OCI-LY1 (cell line): ENCODE results near the gene CEACAM16.

Experiments used
- H2AFZ ChIP-seq: fragments of 200-600 bp; sonication (generic), shearing (Covaris generic); 2 replicates; pipeline ENCODE4 v1.6.0; 2014; ENCODE audit warnings: antibody characterized with exemption, mild to moderate bottlenecking, low read length
- H3F3A ChIP-seq: fragments of 200-600 bp; sonication (generic), shearing (Covaris generic); 2 replicates; pipeline ENCODE4 v1.6.0; 2014; ENCODE audit warnings: mild to moderate bottlenecking, antibody characterized with exemption, low read length, moderate library complexity; ENCODE audit not compliant: insufficient read depth
- H3K27ac ChIP-seq: fragments of 200-600 bp; sonication (generic); 2 replicates; pipeline ENCODE4 v1.5.1; 2014; ENCODE audit warnings: low read length, mixed run types, mild to moderate bottlenecking, low read depth; ENCODE audit not compliant: poor library complexity, severe bottlenecking
- H3K27me3 ChIP-seq: fragments of 200-600 bp; sonication (generic); 2 replicates; pipeline ENCODE4 v1.6.0; 2014; ENCODE audit warnings: antibody characterized with exemption, mild to moderate bottlenecking, low read length, moderate library complexity; ENCODE audit not compliant: insufficient read depth
- H3K36me3 ChIP-seq: fragments of 200-600 bp; sonication (generic); 2 replicates; pipeline ENCODE4 v1.6.1; 2014; ENCODE audit warnings: mild to moderate bottlenecking, antibody characterized with exemption, low read length, moderate library complexity, mixed read lengths; ENCODE audit not compliant: insufficient read depth
- H3K4me1 ChIP-seq: fragments of 200-600 bp; sonication (generic); 2 replicates; pipeline ENCODE4 v1.5.1; 2014; ENCODE audit warnings: mild to moderate bottlenecking, low read length, moderate library complexity; ENCODE audit not compliant: insufficient read depth, severe bottlenecking
- H3K4me2 ChIP-seq: fragments of 200-600 bp; sonication (generic), shearing (Covaris generic); 2 replicates; pipeline ENCODE4 v1.6.1; 2014; ENCODE audit warnings: low read length
- H3K4me3 ChIP-seq: fragments of 200-600 bp; sonication (generic); 2 replicates; pipeline ENCODE4 v1.5.1; 2014; ENCODE audit warnings: low read length, low read depth, mild to moderate bottlenecking, mixed read lengths; ENCODE audit not compliant: poor library complexity, severe bottlenecking
- H3K79me2 ChIP-seq: fragments of 200-600 bp; shearing (Covaris generic); 2 replicates; pipeline ENCODE4 v1.6.1; 2016; ENCODE audit warnings: mixed run types, low read length, mixed read lengths; ENCODE audit not compliant: insufficient read depth
- H3K9ac ChIP-seq: fragments of 200-600 bp; sonication (generic), shearing (Covaris generic); 2 replicates; pipeline ENCODE4 v1.6.1; 2014; ENCODE audit warnings: mild to moderate bottlenecking, low read length, mixed read lengths
- H3K9me2 ChIP-seq: fragments of 200-600 bp; sonication (generic), shearing (Covaris generic); 2 replicates; pipeline ENCODE4 v1.6.1; 2014; ENCODE audit warnings: low read depth, mild to moderate bottlenecking, low read length, mixed read lengths
- H3K9me3 ChIP-seq: fragments of 200-600 bp; shearing (Covaris generic); 2 replicates; pipeline ENCODE4 v1.6.1; 2014; ENCODE audit warnings: low read length, mixed read lengths
- H4K20me1 ChIP-seq: fragments of 200-600 bp; sonication (generic), shearing (Covaris generic); 2 replicates; pipeline ENCODE4 v1.6.0; 2016; ENCODE audit warnings: mild to moderate bottlenecking, low read length; ENCODE audit not compliant: insufficient read depth
- EZH2 ChIP-seq: fragments of 200-600 bp; sonication (generic), shearing (Covaris generic); IDR thresholded peaks from 2 replicates; pipeline ENCODE4 v1.8.0; 2017; ENCODE audit warnings: borderline replicate concordance, mixed run types, mild to moderate bottlenecking, antibody characterized with exemption, low read length, moderate library complexity, mixed read lengths
- TF ChIP-seq, protein P1 (sequence below): fragments of 200-600 bp; sonication (generic), shearing (Covaris generic); IDR thresholded peaks from 2 replicates; pipeline ENCODE4 v1.5.1; 2017; ENCODE audit warnings: mild to moderate bottlenecking, antibody characterized with exemption, low read length, moderate library complexity, mixed read lengths

The CEACAM16 gene

DNA sequence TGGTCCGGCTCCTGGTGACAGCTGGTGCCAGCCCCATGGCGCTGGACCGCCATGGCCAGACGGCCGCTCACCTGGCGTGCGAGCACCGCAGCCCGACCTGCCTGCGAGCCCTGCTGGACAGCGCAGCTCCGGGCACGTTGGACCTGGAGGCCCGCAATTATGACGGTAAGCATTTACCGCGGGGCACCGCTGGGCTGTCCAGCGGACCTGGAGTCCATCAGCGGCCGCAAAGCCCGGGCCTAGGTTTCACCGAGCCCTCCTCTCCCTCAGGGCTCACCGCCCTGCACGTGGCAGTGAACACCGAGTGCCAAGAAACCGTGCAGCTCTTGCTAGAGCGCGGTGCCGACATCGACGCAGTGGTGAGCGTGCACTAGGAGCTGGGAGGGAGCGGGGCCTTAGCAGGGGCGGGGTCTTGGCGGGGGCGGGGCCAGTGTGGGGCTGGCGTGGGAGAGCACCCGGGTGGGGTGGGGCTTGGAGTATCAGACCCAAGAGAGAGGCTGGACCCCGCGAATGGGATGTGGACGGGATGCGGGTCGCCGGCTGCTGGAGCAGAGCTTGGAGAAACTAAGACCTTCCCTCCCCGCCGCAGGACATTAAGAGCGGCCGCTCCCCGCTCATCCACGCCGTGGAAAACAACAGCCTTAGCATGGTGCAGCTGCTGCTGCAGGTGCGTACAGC lies 58.2 kb downstream of the CEACAM16 start:
- Histone ChIP-seq H3K9ac (no peak overlapping the region), H3K79me2 (no peaks in the 10 kb centered on the region), H2AFZ (no peak overlapping the region), H3K36me3 (peaks cover 30% of the 10 kb centered on the region), H3K9me2 (no peaks in the 10 kb centered on the region), H3K9me3 (no peaks in the 10 kb centered on the region), H3K27ac (no peak overlapping the region), H4K20me1 (no peaks in the 10 kb centered on the region), H3K4me3 (no peak overlapping the region), H3K27me3 (no peaks in the 10 kb centered on the region), H3K4me1 (peaks cover 25% of the 10 kb centered on the region), H3F3A (peaks cover 6% of the 10 kb centered on the region), H3K4me2 (no peak overlapping the region)
- TF ChIP-seq, protein P1, sequence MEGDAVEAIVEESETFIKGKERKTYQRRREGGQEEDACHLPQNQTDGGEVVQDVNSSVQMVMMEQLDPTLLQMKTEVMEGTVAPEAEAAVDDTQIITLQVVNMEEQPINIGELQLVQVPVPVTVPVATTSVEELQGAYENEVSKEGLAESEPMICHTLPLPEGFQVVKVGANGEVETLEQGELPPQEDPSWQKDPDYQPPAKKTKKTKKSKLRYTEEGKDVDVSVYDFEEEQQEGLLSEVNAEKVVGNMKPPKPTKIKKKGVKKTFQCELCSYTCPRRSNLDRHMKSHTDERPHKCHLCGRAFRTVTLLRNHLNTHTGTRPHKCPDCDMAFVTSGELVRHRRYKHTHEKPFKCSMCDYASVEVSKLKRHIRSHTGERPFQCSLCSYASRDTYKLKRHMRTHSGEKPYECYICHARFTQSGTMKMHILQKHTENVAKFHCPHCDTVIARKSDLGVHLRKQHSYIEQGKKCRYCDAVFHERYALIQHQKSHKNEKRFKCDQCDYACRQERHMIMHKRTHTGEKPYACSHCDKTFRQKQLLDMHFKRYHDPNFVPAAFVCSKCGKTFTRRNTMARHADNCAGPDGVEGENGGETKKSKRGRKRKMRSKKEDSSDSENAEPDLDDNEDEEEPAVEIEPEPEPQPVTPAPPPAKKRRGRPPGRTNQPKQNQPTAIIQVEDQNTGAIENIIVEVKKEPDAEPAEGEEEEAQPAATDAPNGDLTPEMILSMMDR = no peak
- no peak for TF ChIP-seq EZH2

GRCh38 chr19:44757735-44758505 lies 59.0 kb downstream of the CEACAM16 start:
- Histone ChIP-seq H4K20me1 (no peaks in the 10 kb centered on the region), H3K9ac (no peak overlapping the region), H3F3A (peaks cover under 1% of the 10 kb centered on the region; the same call in 1 of the 2 replicates), H2AFZ (no peak overlapping the region), H3K9me2 (no peaks in the 10 kb centered on the region), H3K4me1 (peaks cover 18% of the 10 kb centered on the region), H3K27me3 (no peaks in the 10 kb centered on the region), H3K4me3 (no peak overlapping the region), H3K4me2 (no peak overlapping the region), H3K36me3 (peaks cover 30% of the 10 kb centered on the region), H3K79me2 (no peaks in the 10 kb centered on the region), H3K27ac (no peak overlapping the region), H3K9me3 (no peaks in the 10 kb centered on the region)
- TF ChIP-seq EZH2 = no peak
- TF ChIP-seq, protein P1 = no peak

DNA sequence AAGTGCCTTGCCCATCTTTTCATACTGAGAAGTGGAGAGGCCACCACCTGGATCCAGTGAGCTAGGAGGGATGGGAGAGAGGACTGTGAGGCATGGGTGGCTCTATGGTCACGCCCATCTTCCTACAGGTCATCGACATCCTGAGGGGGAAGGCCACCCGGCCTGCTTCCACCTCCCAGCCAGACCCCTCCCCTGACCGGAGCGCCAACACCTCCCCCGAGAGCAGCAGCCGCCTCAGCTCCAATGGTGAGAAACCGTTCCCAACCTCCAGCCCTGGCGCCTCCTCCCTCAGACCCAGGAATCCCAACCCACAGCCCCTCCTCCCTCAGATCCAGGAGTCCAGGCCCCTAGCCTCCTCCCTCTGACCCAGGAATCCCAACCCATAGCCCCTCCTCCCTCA lies 59.6 kb downstream of the CEACAM16 start:
- H3K4me2 ChIP-seq = no peak overlapping the region
- H3K27me3 ChIP-seq = no peaks in the 10 kb centered on the region
- no peaks in the 10 kb centered on the region for H3K9me3 ChIP-seq
- H3K9me2 ChIP-seq = no peaks in the 10 kb centered on the region
- H3F3A ChIP-seq = no peaks in the 10 kb centered on the region
- no peaks in the 10 kb centered on the region for H3K79me2 ChIP-seq
- no peak overlapping the region for H3K4me3 ChIP-seq
- H2AFZ ChIP-seq = no peak overlapping the region
- H4K20me1 ChIP-seq = no peaks in the 10 kb centered on the region
- H3K4me1 ChIP-seq = peaks cover 14% of the 10 kb centered on the region
- TF ChIP-seq EZH2 = no peak
- TF ChIP-seq, protein P1 = no peak
- no peak overlapping the region for H3K27ac ChIP-seq
- H3K9ac ChIP-seq = no peak overlapping the region
- H3K36me3 ChIP-seq = peaks cover 30% of the 10 kb centered on the region
